H1 (cell line): ENCODE results near the gene DHRS3. TPM values are rescaled to one million over a fixed set of nuclear protein-coding genes. Genes with fewer than 3 reads are reported as not detected.

Experiments used
- CTCF ChIA-PET: fragments of 300-600 bp; sonication (Branson Sonifier 250); formaldehyde crosslinking; loops from one replicate; lab custom pipeline; 2021; ENCODE audit not compliant: partially characterized antibody; lab: Charles Lee
- POLR2A ChIA-PET: fragments of 300-600 bp; sonication (Branson Sonifier 250); formaldehyde crosslinking; loops from one replicate; lab custom pipeline; 2021; ENCODE audit warnings: inconsistent platforms; ENCODE audit not compliant: partially characterized antibody; lab: Charles Lee
- DNase-seq, 2 experiments: peaks; one replicate each; pipeline versions ENCODE4 v3.0.0 to v3.0.0-alpha.2; 2010 to 2022; ENCODE audit warnings: low spot score in 2 of 2, low read depth in 1 of 2, mixed read lengths in 1 of 2
- FAIRE-seq: peaks from 2 replicates; lab custom pipeline; 2011; peaks lifted over from hg19 to GRCh38; lab: Jason Lieb, UNC
- H2AFZ ChIP-seq: 2 replicates; pipeline ENCODE4 v1.8.1; 2012; ENCODE audit warnings: low read length, inconsistent platforms
- H2AK5ac ChIP-seq: 2 replicates; pipeline ENCODE4 v1.6.1; 2013; ENCODE audit warnings: low read depth, low read length
- H2BK120ac ChIP-seq: replicated peaks from 2 replicates; pipeline ENCODE3; 2013; ENCODE audit warnings: low read depth, low read length, inconsistent platforms
- H2BK12ac ChIP-seq: 2 replicates; pipeline ENCODE4 v1.6.1; 2013; ENCODE audit warnings: low read depth, low read length
- H2BK15ac ChIP-seq: 2 replicates; pipeline ENCODE4 v1.6.1; 2013; ENCODE audit warnings: low read length
- H2BK20ac ChIP-seq: 2 replicates; pipeline ENCODE4 v1.6.1; 2013; ENCODE audit warnings: low read length
- H2BK5ac ChIP-seq: 2 replicates; pipeline ENCODE4 v1.6.1; 2013; ENCODE audit warnings: low read depth, low read length
- H3K14ac ChIP-seq: 2 replicates; pipeline ENCODE4 v1.6.1; 2013; ENCODE audit warnings: inconsistent platforms; ENCODE audit not compliant: insufficient read length
- H3K18ac ChIP-seq: 2 replicates; pipeline ENCODE4 v1.6.1; 2013; ENCODE audit warnings: low read length; ENCODE audit errors: extremely low read depth
- H3K23ac ChIP-seq: 2 replicates; pipeline ENCODE4 v1.6.1; 2013; ENCODE audit warnings: inconsistent platforms; ENCODE audit not compliant: insufficient read length
- H3K23me2 ChIP-seq: 2 replicates; pipeline ENCODE4 v1.6.1; 2013; ENCODE audit warnings: low read depth, low read length
- H3K27ac ChIP-seq: 2 replicates; pipeline ENCODE4 v1.6.1; 2011; ENCODE audit warnings: low read depth, low read length, inconsistent platforms
- H3K27me3 ChIP-seq, 4 experiments: replicated peaks in 1 of 4; 1 replicate in 1 of 4; 2 replicates in 3 of 4; pipeline versions ENCODE4 v1.6.1 to v1.8.1; 2011 to 2013; ENCODE audit warnings: low read length in 3 of 4, mild to moderate bottlenecking in 3 of 4, inconsistent platforms in 2 of 4, mixed read lengths in 2 of 4, moderate library complexity in 1 of 4; ENCODE audit not compliant: control insufficient read depth in 3 of 4, insufficient read depth in 3 of 4; ENCODE audit errors: extremely low read depth in 1 of 4
- H3K36me3 ChIP-seq, 4 experiments: 2 replicates each; pipeline versions ENCODE4 v1.6.1 to v1.8.1; 2011 to 2013; ENCODE audit warnings: mild to moderate bottlenecking in 4 of 4, low read length in 3 of 4, moderate library complexity in 2 of 4, control low read depth in 1 of 4, inconsistent platforms in 1 of 4; ENCODE audit not compliant: insufficient read depth in 4 of 4, control insufficient read depth in 2 of 4
- H3K4ac ChIP-seq: replicated peaks from 2 replicates; pipeline ENCODE3; 2013; ENCODE audit warnings: low read length, low read depth, mixed read lengths, inconsistent platforms; ENCODE audit not compliant: insufficient read length
- H3K4me1 ChIP-seq, 4 experiments: replicated peaks in 1 of 4; 1 replicate in 1 of 4; 2 replicates in 3 of 4; pipeline versions ENCODE4 v1.6.1 to v1.8.1; 2011 to 2013; ENCODE audit warnings: low read length in 3 of 4, inconsistent platforms in 2 of 4, mixed read lengths in 1 of 4; ENCODE audit not compliant: insufficient read depth in 4 of 4, control insufficient read depth in 3 of 4
- H3K4me2 ChIP-seq, 2 experiments: 2 replicates each; pipeline versions ENCODE4 v1.6.1 to v1.8.1; 2011 to 2013; ENCODE audit warnings: low read depth in 2 of 2, low read length in 2 of 2, control low read depth in 1 of 2, inconsistent platforms in 1 of 2, mild to moderate bottlenecking in 1 of 2; ENCODE audit not compliant: insufficient read depth in 1 of 2
- H3K4me3 ChIP-seq, 4 experiments: fragments of 200-600, 300-600 bp in 1 of 4; sonication (generic), shearing (Covaris generic), sonication (Bioruptor Twin) in 1 of 4; 2 replicates each; pipeline versions ENCODE4 v1.5.1 to v1.8.1; 2011 to 2016; ENCODE audit warnings: low read length in 4 of 4, low read depth in 3 of 4, control low read depth in 2 of 4, inconsistent platforms in 2 of 4, mild to moderate bottlenecking in 2 of 4, mixed read lengths in 1 of 4, moderate library complexity in 1 of 4; ENCODE audit not compliant: insufficient read depth in 2 of 4; ENCODE audit errors: extremely low read depth in 1 of 4
- H3K56ac ChIP-seq: replicated peaks from 2 replicates; pipeline ENCODE3; 2013; ENCODE audit warnings: low read depth, mild to moderate bottlenecking, mixed read lengths, low read length, inconsistent platforms; ENCODE audit not compliant: insufficient read length
- H3K79me1 ChIP-seq: 2 replicates; pipeline ENCODE4 v1.6.1; 2013; ENCODE audit warnings: low read depth, low read length, control low read depth
- H3K79me2 ChIP-seq, 2 experiments: 2 replicates each; pipeline versions ENCODE4 v1.6.1 to v1.8.1; 2012 to 2013; ENCODE audit warnings: low read length in 2 of 2, mild to moderate bottlenecking in 2 of 2, inconsistent platforms in 1 of 2; ENCODE audit not compliant: insufficient read depth in 2 of 2, control insufficient read depth in 1 of 2
- H3K9ac ChIP-seq, 4 experiments: replicated peaks in 1 of 4; 1 replicate in 1 of 4; 2 replicates in 3 of 4; pipeline versions ENCODE4 v1.6.1 to v1.8.1; 2011 to 2013; ENCODE audit warnings: low read depth in 3 of 4, low read length in 3 of 4, control low read depth in 2 of 4, mild to moderate bottlenecking in 2 of 4, moderate library complexity in 2 of 4, inconsistent platforms in 1 of 4; ENCODE audit errors: extremely low read depth in 1 of 4
- H3K9me3 ChIP-seq, 2 experiments: 2 replicates each; pipeline versions ENCODE4 v1.6.1 to v1.8.1; 2012 to 2013; ENCODE audit warnings: mild to moderate bottlenecking in 2 of 2, moderate library complexity in 2 of 2, control low read depth in 1 of 2, inconsistent platforms in 1 of 2, low read depth in 1 of 2, low read length in 1 of 2, mixed read lengths in 1 of 2; ENCODE audit not compliant: insufficient read depth in 2 of 2
- H4K20me1 ChIP-seq, 2 experiments: replicated peaks in 1 of 2; 2 replicates each; pipeline versions ENCODE3 to v1.8.1; 2011 to 2013; ENCODE audit warnings: inconsistent platforms in 2 of 2, low read length in 2 of 2, mild to moderate bottlenecking in 1 of 2; ENCODE audit not compliant: insufficient read depth in 2 of 2, control insufficient read depth in 1 of 2
- H4K5ac ChIP-seq: 2 replicates; pipeline ENCODE4 v1.6.1; 2013; ENCODE audit warnings: low read length, low read depth, mixed read lengths, inconsistent platforms; ENCODE audit not compliant: insufficient read length
- H4K8ac ChIP-seq: 2 replicates; pipeline ENCODE4 v1.8.0; 2013; ENCODE audit warnings: mild to moderate bottlenecking, moderate library complexity, low read length, inconsistent platforms; ENCODE audit not compliant: insufficient read depth; ENCODE audit errors: extremely low read depth
- H4K91ac ChIP-seq: replicated peaks from 2 replicates; pipeline ENCODE3; 2013; ENCODE audit warnings: low read length, mixed read lengths, inconsistent platforms; ENCODE audit not compliant: insufficient read length
- CHD2 ChIP-seq: IDR thresholded peaks from 2 replicates; pipeline ENCODE4 v1.6.1; 2012; ENCODE audit warnings: low read length, improper control_type of control experiment
- FOSL1 ChIP-seq: IDR thresholded peaks from 2 replicates; pipeline ENCODE4 v1.6.1; 2011; ENCODE audit warnings: mild to moderate bottlenecking, low read depth, low read length, moderate library complexity; ENCODE audit not compliant: insufficient read depth
- TAF1 ChIP-seq: IDR thresholded peaks from 2 replicates; pipeline ENCODE4 v1.6.1; 2011; ENCODE audit warnings: mild to moderate bottlenecking, low read depth, low read length
- WGBS, 2 experiments: shearing (Covaris generic) in 1 of 2; methylation state at CpG; one replicate each; pipeline versions ENCODE4 v1.1.6 to v1.1.7; 2013 to 2015; ENCODE audit warnings: low lambda C conversion rate in 2 of 2, mixed read lengths in 2 of 2, inconsistent platforms in 1 of 2, low coverage in 1 of 2, missing lambda C conversion rate in 1 of 2; ENCODE audit not compliant: insufficient replicate concordance in 2 of 2, insufficient coverage in 1 of 2, insufficient read length in 1 of 2; ENCODE audit errors: extremely low coverage in 1 of 2, missing lambda C conversion rate in 1 of 2; 5-methylcytosine and 5-hydroxymethylcytosine counted together
- polyA plus RNA-seq, 7 experiments: library from polyadenylated mRNA; depleted of rRNA in 3 of 7; stranded (reverse) in 5 of 7; unstranded in 2 of 7; fragments of >200 nt in 5 of 7; fragments of 200-250 nt in 2 of 7; gene quantifications; 1 replicate in 5 of 7; 2 replicates in 1 of 7; 4 replicates in 1 of 7; pipeline versions ENCODE4 v1.2.1 to v1.2.3, GENCODE V29; 2011 to 2013; ENCODE audit warnings: missing spikeins in 2 of 7, mixed read lengths in 2 of 7
- total RNA-seq: library from RNA; stranded (reverse); fragmentation: NEBNext Ultra II Directional; extraction: Animal tissue kit (Norgen Biotek cat#: 25700); gene quantifications from 2 replicates; pipeline ENCODE4 v1.2.1, GENCODE V29; 2021
- TF ChIP-seq, protein P1 (sequence below), 3 experiments: IDR thresholded peaks; 1 replicate in 2 of 3; 2 replicates in 1 of 3; pipeline versions ENCODE4 v1.5.1 to v1.6.1; 2011; ENCODE audit warnings: low read length in 3 of 3, mild to moderate bottlenecking in 3 of 3, inconsistent platforms in 2 of 3, low read depth in 1 of 3, moderate library complexity in 1 of 3; ENCODE audit not compliant: insufficient read depth in 1 of 3; ENCODE audit errors: control extremely low read depth in 1 of 3

DHRS3 gene
- total and polyA plus RNA-seq, 2 of the 8 experiments (the other 6 are each of a cell fraction or from before 2014, with no cell fraction given), result 32.5 to 36.4 TPM

- no peak overlapping the region for H4K5ac ChIP-seq
- no peak for TF ChIP-seq TAF1
- no peak for TF ChIP-seq FOSL1
- TF ChIP-seq, protein P1, sequence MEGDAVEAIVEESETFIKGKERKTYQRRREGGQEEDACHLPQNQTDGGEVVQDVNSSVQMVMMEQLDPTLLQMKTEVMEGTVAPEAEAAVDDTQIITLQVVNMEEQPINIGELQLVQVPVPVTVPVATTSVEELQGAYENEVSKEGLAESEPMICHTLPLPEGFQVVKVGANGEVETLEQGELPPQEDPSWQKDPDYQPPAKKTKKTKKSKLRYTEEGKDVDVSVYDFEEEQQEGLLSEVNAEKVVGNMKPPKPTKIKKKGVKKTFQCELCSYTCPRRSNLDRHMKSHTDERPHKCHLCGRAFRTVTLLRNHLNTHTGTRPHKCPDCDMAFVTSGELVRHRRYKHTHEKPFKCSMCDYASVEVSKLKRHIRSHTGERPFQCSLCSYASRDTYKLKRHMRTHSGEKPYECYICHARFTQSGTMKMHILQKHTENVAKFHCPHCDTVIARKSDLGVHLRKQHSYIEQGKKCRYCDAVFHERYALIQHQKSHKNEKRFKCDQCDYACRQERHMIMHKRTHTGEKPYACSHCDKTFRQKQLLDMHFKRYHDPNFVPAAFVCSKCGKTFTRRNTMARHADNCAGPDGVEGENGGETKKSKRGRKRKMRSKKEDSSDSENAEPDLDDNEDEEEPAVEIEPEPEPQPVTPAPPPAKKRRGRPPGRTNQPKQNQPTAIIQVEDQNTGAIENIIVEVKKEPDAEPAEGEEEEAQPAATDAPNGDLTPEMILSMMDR (IDR thresholded peaks at IDR 0.05; ENCODE audit: control extremely low read depth in 1 of 3, insufficient read depth in 1 of 3, low read depth in 1 of 3, low read length in 3 of 3), result no peak
- no peak for TF ChIP-seq CHD2
- no peak overlapping the region for H2AFZ ChIP-seq
- no peak overlapping the region for H2BK12ac ChIP-seq
- H3K18ac ChIP-seq, result no peak overlapping the region
- no peak overlapping the region for H2BK120ac ChIP-seq
- no peak overlapping the region for H4K91ac ChIP-seq
- no peak overlapping the region for H3K27ac ChIP-seq
- no peak overlapping the region for H2BK15ac ChIP-seq
- no peaks in the 10 kb centered on the region for H3K23me2 ChIP-seq
- no peak overlapping the region for H3K4me3 ChIP-seq
- H3K9ac ChIP-seq, result no peak overlapping the region
- 0 out of 2 replicates have a peak overlapping the region, but pooled peaks have one; percentile 28 for H4K8ac ChIP-seq
- FAIRE-seq (no peak), DNase-seq (no peak)
- H3K14ac ChIP-seq, result no peak overlapping the region
- no peaks in the 10 kb centered on the region for H3K36me3 ChIP-seq
- WGBS, 2 experiments, result 100% methylated on average over 1 of the region's 1 CpG; no CpG with 5 or more reads in 1 of the 2 experiments
- H2BK5ac ChIP-seq, result no peak overlapping the region
- H3K23ac ChIP-seq, result no peak overlapping the region
- H2AK5ac ChIP-seq, result no peak overlapping the region
- CTCF ChIA-PET, result no interaction called here
- no peak overlapping the region for H3K4me2 ChIP-seq
- no peaks in the 10 kb centered on the region for H3K27me3 ChIP-seq
- H3K56ac ChIP-seq, result no peak overlapping the region
- H3K9me3 ChIP-seq, result no peaks in the 10 kb centered on the region
- H3K4me1 ChIP-seq, result no peaks in the 10 kb centered on the region; a peak in 2 of 7 replicates
- no peak overlapping the region for H3K4ac ChIP-seq
- POLR2A ChIA-PET, result no interaction called here
- H2BK20ac ChIP-seq, result no peak overlapping the region
- no peaks in the 10 kb centered on the region for H3K79me1 ChIP-seq
- H3K79me2 ChIP-seq, result no peaks in the 10 kb centered on the region
- no peaks in the 10 kb centered on the region for H4K20me1 ChIP-seq
Observed at GRCh38 chr1:12531179-12531499, 86.9 kb downstream of the DHRS3 start.
